GM23338 (cell line): ENCODE data around the gene DCBLD2. TPM values are rescaled to one million over a fixed set of nuclear protein-coding genes. Genes with fewer than 3 reads are reported as not detected.

ENCODE experiments used
- ATAC-seq: fragments of 200-7000 bp; cut with Tn5 transposase; 3 replicates; pipeline ENCODE4 v1.9.1; 2020
- DNase-seq: peaks from one replicate; pipeline ENCODE4 v3.0.0-alpha.2; 2015; ENCODE audit warnings: low spot score
- H2AFZ ChIP-seq: fragments of 200-600 bp; sonication (generic); 2 replicates; pipeline ENCODE4 v1.8.0; 2016; ENCODE audit warnings: antibody characterized with exemption, mild to moderate bottlenecking, moderate library complexity
- H3F3A ChIP-seq: fragments of 200-600 bp; sonication (generic); replicated peaks from 2 replicates; pipeline ENCODE4 v1.8.0; 2017; ENCODE audit warnings: antibody characterized with exemption, mixed run types, low read depth
- H3K27ac ChIP-seq: fragments of 200-600 bp; sonication (generic); 2 replicates; pipeline ENCODE4 v1.6.1; 2016; ENCODE audit warnings: low read depth
- H3K27me3 ChIP-seq: fragments of 200-600 bp; sonication (generic); 2 replicates; pipeline ENCODE4 v1.8.0; 2016; ENCODE audit warnings: mild to moderate bottlenecking, mixed run types, moderate library complexity; ENCODE audit not compliant: insufficient read depth
- H3K36me3 ChIP-seq: fragments of 200-600 bp; sonication (generic); 2 replicates; pipeline ENCODE4 v1.8.0; 2016; ENCODE audit warnings: mild to moderate bottlenecking; ENCODE audit not compliant: insufficient read depth
- H3K4me1 ChIP-seq: fragments of 200-600 bp; sonication (generic); 2 replicates; pipeline ENCODE4 v1.8.0; 2016; ENCODE audit warnings: mild to moderate bottlenecking, moderate library complexity; ENCODE audit not compliant: insufficient read depth
- H3K4me2 ChIP-seq: fragments of 200-600 bp; sonication (generic); 2 replicates; pipeline ENCODE4 v1.7.1; 2017; ENCODE audit warnings: mixed run types
- H3K4me3 ChIP-seq: fragments of 200-600 bp; sonication (generic); 2 replicates; pipeline ENCODE4 v1.6.1; 2016; ENCODE audit warnings: mixed run types
- H3K79me2 ChIP-seq: fragments of 200-600 bp; sonication (generic); replicated peaks from 2 replicates; pipeline ENCODE4 v1.8.0; 2017; ENCODE audit warnings: mild to moderate bottlenecking; ENCODE audit not compliant: insufficient read depth
- H3K9me2 ChIP-seq: fragments of 200-600 bp; sonication (generic); 2 replicates; pipeline ENCODE4 v1.8.0; 2017; ENCODE audit not compliant: insufficient read depth
- H4K20me1 ChIP-seq: fragments of 200-600 bp; sonication (generic); replicated peaks from 2 replicates; pipeline ENCODE4 v1.8.0; 2017; ENCODE audit warnings: mild to moderate bottlenecking; ENCODE audit not compliant: insufficient read depth
- H3K27ac Mint-ChIP-seq: 2 replicates; pipeline ENCODE4 v1.8.0; 2020; ENCODE audit warnings: inconsistent platforms, mild to moderate bottlenecking, moderate library complexity, mixed read lengths
- H3K27me3 Mint-ChIP-seq: 3 replicates; pipeline ENCODE4 v1.8.0; 2022; ENCODE audit warnings: low read depth, mild to moderate bottlenecking, moderate library complexity, mixed read lengths, inconsistent platforms; ENCODE audit not compliant: insufficient read depth, poor library complexity
- H3K36me3 Mint-ChIP-seq: 3 replicates; pipeline ENCODE4 v1.8.0; 2021; ENCODE audit warnings: low read depth, mild to moderate bottlenecking, inconsistent platforms, moderate library complexity, mixed read lengths
- H3K4me1 Mint-ChIP-seq: 3 replicates; pipeline ENCODE4 v1.8.0; 2020; ENCODE audit warnings: mild to moderate bottlenecking, inconsistent platforms, mixed read lengths
- H3K4me3 Mint-ChIP-seq: 3 replicates; pipeline ENCODE4 v1.8.0; 2021; ENCODE audit warnings: moderate library complexity, mild to moderate bottlenecking, inconsistent platforms, mixed read lengths
- H3K9me3 Mint-ChIP-seq: 3 replicates; pipeline ENCODE4 v1.8.0; 2020; ENCODE audit warnings: moderate library complexity, mild to moderate bottlenecking, inconsistent platforms, mixed read lengths
- CREB1 ChIP-seq: fragments of 250-450 bp; sonication (Bioruptor Pico); IDR thresholded peaks from 2 replicates; pipeline ENCODE4 v1.5.0; 2020; ENCODE audit warnings: low read depth, mild to moderate bottlenecking, moderate library complexity
- EZH2 ChIP-seq: fragments of 200-600 bp; sonication (generic); IDR thresholded peaks from one replicate; pipeline ENCODE4 v1.8.0; 2017; ENCODE audit warnings: antibody characterized with exemption, mild to moderate bottlenecking, low read depth; ENCODE audit not compliant: unreplicated experiment
- JUNB ChIP-seq: IDR thresholded peaks from one replicate; pipeline ENCODE4 v1.6.1; 2016; ENCODE audit warnings: antibody characterized with exemption; ENCODE audit not compliant: unreplicated experiment
- NANOG ChIP-seq: IDR thresholded peaks from 2 replicates; pipeline ENCODE4 v1.6.1; 2016; ENCODE audit warnings: antibody characterized with exemption, borderline replicate concordance
- POLR2AphosphoS5 ChIP-seq: IDR thresholded peaks from 2 replicates; pipeline ENCODE4 v1.6.1; 2016; ENCODE audit warnings: antibody characterized with exemption, low read depth
- REST ChIP-seq: IDR thresholded peaks from one replicate; pipeline ENCODE4 v1.6.1; 2018; ENCODE audit warnings: antibody characterized with exemption; ENCODE audit not compliant: unreplicated experiment
- STAT1 ChIP-seq: IDR thresholded peaks from one replicate; pipeline ENCODE4 v1.6.1; 2016; ENCODE audit warnings: antibody characterized with exemption; ENCODE audit not compliant: unreplicated experiment
- ZNF114 ChIP-seq: fragments of 250-450 bp; sonication (Bioruptor Pico); IDR thresholded peaks from 2 replicates; pipeline ENCODE4 v1.5.0; 2020; ENCODE audit warnings: mild to moderate bottlenecking, moderate library complexity
- ZNF331 ChIP-seq: fragments of 250-450 bp; sonication (Bioruptor Pico); IDR thresholded peaks from 2 replicates; pipeline ENCODE4 v1.5.0; 2020; ENCODE audit warnings: low read depth, mild to moderate bottlenecking, moderate library complexity
- ZNF462 ChIP-seq: fragments of 250-450 bp; sonication (Bioruptor Pico); IDR thresholded peaks from 2 replicates; pipeline ENCODE4 v1.5.0; 2020; ENCODE audit warnings: mild to moderate bottlenecking, moderate library complexity
- polyA plus RNA-seq: library from polyadenylated mRNA; unstranded; fragments of >200 nt; fragmentation: Nextera tagmentation; extraction: Ambion mirVana; gene quantifications from 2 replicates; pipeline ENCODE4 v1.2.1, GENCODE V29; 2016
- total RNA-seq: library from RNA; depleted of rRNA; stranded (reverse); fragments of >200 nt; shearing (Covaris generic); gene quantifications from 2 replicates; pipeline ENCODE4 v1.2.3, GENCODE V29; 2014

Gene DCBLD2
- total and polyA plus RNA-seq, 2 experiments from 2014 or later: 25.9 to 69.7 TPM

- Mint-ChIP-seq H3K4me3 (no peak overlapping the region), H3K9me3 (no peaks in the 10 kb centered on the region), H3K4me1 (peaks cover 7% of the 10 kb centered on the region), H3K27ac (peak overlapping the region; percentile 51; the same call in 1 of the 2 replicates), H3K36me3 (no peaks in the 10 kb centered on the region), H3K27me3 (no peaks in the 10 kb centered on the region)
- DNase-seq (no peak), ATAC-seq (no peak)
- no peaks in the 10 kb centered on the region for H3K79me2 ChIP-seq
- no peaks in the 10 kb centered on the region for H3K4me1 ChIP-seq
- no peak overlapping the region for H3K27ac ChIP-seq
- no peak overlapping the region for H3K4me2 ChIP-seq
- H2AFZ ChIP-seq: no peak overlapping the region
- H3K27me3 ChIP-seq: no peaks in the 10 kb centered on the region
- H3K9me2 ChIP-seq: no peaks in the 10 kb centered on the region
- H3K36me3 ChIP-seq: no peaks in the 10 kb centered on the region
- H3F3A ChIP-seq: no peaks in the 10 kb centered on the region
- no peak for TF ChIP-seq POLR2AphosphoS5
- TF ChIP-seq ZNF331: no peak
- TF ChIP-seq EZH2: no peak
- no peak for TF ChIP-seq ZNF114 (CRISPR knock-in tag)
- no peak overlapping the region for H3K4me3 ChIP-seq
- H4K20me1 ChIP-seq: no peaks in the 10 kb centered on the region
Measured at GRCh38 chr3:98770261-98771039, 131.0 kb downstream of the DCBLD2 start.

- H3K9me3 Mint-ChIP-seq: no peaks in the 10 kb centered on the region
- no peaks in the 10 kb centered on the region for H3K27me3 ChIP-seq
- TF ChIP-seq ZNF114 (CRISPR knock-in tag) (no peak), NANOG (no peak), STAT1 (no peak), REST (no peak), ZNF331 (no peak), CREB1 (CRISPR knock-in tag) (no peak), POLR2AphosphoS5 (no peak), ZNF462 (CRISPR knock-in tag) (no peak), EZH2 (no peak), JUNB (no peak)
Measured at GRCh38 chr3:98769448-98769847, 132.0 kb downstream of the DCBLD2 start.

More at GRCh38 chr3:98769448-98769847, 132.0 kb downstream of the DCBLD2 start:
- Histone ChIP-seq H3K4me1 (peaks cover 6% of the 10 kb centered on the region; the same call in 1 of the 2 replicates), H3K79me2 (no peaks in the 10 kb centered on the region), H3K36me3 (no peaks in the 10 kb centered on the region), H3F3A (no peaks in the 10 kb centered on the region), H3K4me2 (no peak overlapping the region), H4K20me1 (no peaks in the 10 kb centered on the region), H3K27ac (no peak overlapping the region), H3K4me3 (no peak overlapping the region), H3K9me2 (no peaks in the 10 kb centered on the region), H2AFZ (no peak overlapping the region)
- no peak for ATAC-seq
- H3K4me3 Mint-ChIP-seq: no peak overlapping the region
- H3K27me3 Mint-ChIP-seq: no peaks in the 10 kb centered on the region
- H3K27ac Mint-ChIP-seq: no peak overlapping the region
- H3K36me3 Mint-ChIP-seq: no peaks in the 10 kb centered on the region
- H3K4me1 Mint-ChIP-seq: peaks cover 16% of the 10 kb centered on the region
- DNase-seq: no peak
